ENCODE data around the gene KLF7.
"Not testable (repeated sequence)": the region's sequence is repeated elsewhere in the genome, so short reads cannot be mapped to it uniquely, and the experiment has no call there.

KLF7 gene

GRCh38 chr2:207041786-207042554 lies 123.8 kb downstream of the KLF7 start:
- intact Hi-C loops (cut with DNase I): loop anchor here (5.0 to 10.0 kb wide), 4 partner anchors 60 to 433 kb away; partner anchors contain the start of gene KLF7

GRCh38 chr2:207041279-207041678 lies 124.5 kb downstream of the KLF7 start:
- intact Hi-C loops (cut with DNase I): loop anchor here (5.0 to 10.0 kb wide), 4 partner anchors 59 to 434 kb away; partner anchors contain the start of gene KLF7
- DNase-seq: no peak

More at GRCh38 chr2:207041786-207042554, 123.8 kb downstream of the KLF7 start:
- DNase-seq: no peak

DNA sequence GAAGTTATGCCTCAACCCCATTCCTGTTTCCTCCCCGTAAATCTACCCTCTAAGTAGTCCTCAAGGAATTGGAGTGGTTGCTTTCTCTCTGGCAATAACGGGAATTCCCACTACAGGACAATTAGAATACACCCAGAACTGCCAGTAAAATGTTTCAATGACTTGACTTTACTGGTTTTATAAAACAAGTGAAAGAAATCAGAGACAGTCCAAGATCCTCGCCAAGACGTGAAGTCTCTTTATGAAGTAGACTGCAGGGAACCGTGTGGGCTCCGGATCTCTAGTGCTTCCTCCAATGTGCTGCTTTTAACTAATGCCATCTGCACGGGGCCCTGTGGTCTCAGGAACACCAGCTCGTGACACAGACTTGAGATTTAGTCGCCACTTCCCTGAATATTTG lies 125.1 kb downstream of the KLF7 start:
- no peak for DNase-seq

DNA sequence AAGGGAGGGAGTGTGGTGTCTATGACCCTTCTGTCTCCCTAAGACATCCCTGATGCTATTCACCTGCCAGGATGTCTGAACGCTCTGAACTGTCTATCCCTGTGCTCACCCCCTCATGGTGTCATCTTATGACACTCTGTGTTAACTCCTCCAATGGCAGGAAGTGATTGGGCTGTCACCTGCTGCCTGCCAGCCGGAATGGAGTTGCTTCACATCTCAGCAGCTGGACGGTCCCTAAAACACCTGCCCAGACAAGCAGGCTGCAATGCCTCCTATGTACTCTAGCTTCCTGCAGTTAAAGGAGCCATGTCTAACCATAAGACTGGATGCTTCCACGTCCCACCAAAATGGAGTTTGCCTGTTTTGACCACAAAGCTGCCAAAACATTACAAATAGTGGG lies 126.5 kb downstream of the KLF7 start:
- intact Hi-C loops (cut with DNase I): no loop called here
- no peak for DNase-seq

More for the DNA sequence above, 125.1 kb downstream of the KLF7 start:
- intact Hi-C loops (cut with DNase I): loop anchor here (5.0 to 10.0 kb wide), 4 partner anchors 58 to 434 kb away; partner anchors contain the start of gene KLF7

GRCh38 chr2:207038299-207038698 lies 127.4 kb downstream of the KLF7 start:
- DNase-seq: no peak
- intact Hi-C loops (cut with DNase I): no loop called here

DNA sequence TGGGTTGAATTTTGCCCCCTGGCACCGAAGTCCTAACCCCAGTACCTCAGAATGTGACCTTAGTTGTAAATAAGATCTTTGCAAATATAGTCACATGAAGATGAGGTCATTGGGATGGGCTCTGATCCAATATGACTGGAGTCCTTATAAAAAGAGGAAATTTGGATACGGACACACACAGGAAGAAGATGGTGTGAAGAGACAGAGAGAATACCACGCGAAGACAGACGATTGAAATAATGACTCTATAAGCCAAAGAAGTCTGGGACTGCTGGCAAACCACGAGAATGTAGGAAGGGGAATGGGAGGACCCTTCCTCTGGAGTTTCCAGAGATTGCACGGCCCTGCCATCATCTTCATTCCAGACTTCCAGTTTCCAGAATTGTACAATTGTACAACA lies 127.9 kb downstream of the KLF7 start:
- DNase-seq: no peak

DNA sequence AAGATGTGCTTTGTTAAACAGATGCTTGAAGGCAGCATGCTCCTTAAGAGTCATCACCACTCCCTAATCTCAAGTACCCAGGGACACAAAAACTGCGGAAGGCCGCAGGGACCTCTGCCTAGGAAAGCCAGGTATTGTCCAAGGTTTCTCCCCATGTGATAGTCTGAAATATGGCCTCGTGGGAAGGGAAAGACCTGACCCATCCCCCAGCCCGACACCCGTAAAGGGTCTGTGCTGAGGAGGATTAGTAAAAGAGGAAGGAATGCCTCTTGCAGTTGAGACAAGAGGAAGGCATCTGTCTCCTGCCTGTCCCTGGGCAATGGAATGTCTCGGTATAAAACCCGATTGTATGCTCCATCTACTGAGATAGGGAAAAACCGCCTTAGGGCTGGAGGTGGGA lies 128.7 kb downstream of the KLF7 start:
- DNase-seq; intact Hi-C loops (cut with DNase I): not testable (repeated sequence)

More for the DNA sequence above, 127.9 kb downstream of the KLF7 start:
- intact Hi-C loops (cut with DNase I): no loop called here

GRCh38 chr2:207035875-207036274 lies 129.9 kb downstream of the KLF7 start:
- no peak for DNase-seq
- intact Hi-C loops (cut with DNase I): no loop called here

DNA sequence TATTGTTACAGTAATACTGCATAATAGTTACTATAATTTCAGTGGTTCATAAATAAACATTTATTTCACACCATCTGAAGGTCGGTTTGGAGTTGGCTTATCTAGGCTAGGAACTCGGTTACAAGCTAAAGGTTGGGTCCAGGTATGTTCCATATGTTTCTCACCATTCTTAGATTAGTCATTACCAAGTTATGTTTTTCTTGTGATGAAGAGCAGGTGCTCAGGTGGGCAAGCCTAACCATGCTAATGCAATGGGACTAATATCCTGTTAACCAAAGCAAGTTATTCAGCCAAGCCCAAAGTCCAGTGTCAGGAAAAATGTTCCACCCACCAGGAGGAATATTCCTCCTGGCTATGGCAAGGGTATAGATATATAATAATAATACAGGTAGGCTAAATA lies 133.3 kb downstream of the KLF7 start:
- no peak for DNase-seq
- intact Hi-C loops (cut with DNase I): no loop called here

Measured in posterior cingulate gyrus (tissue), 11 donors.